ENCODE data around the gene RPS6KA2.
A peak's percentile ranks its signal among the peaks of the same experiment; 100 is the strongest.

Gene RPS6KA2

GRCh38 chr6:166462461-166463135 is 164.5 kb downstream of the RPS6KA2 start:
- DNase-seq, result no peak

- no peak for DNase-seq
Measured at GRCh38 chr6:166461821-166462460, 165.1 kb downstream of the RPS6KA2 start.

GRCh38 chr6:166460473-166461437 is 166.3 kb downstream of the RPS6KA2 start:
- DNase-seq, result no peak

- no peak for DNase-seq
Measured at GRCh38 chr6:166459906-166460305, 167.1 kb downstream of the RPS6KA2 start.

- no peak for DNase-seq
Measured at GRCh38 chr6:166459272-166459671, 167.8 kb downstream of the RPS6KA2 start.

GRCh38 chr6:166456395-166457156 is 170.5 kb downstream of the RPS6KA2 start:
- peak; percentile 21 for DNase-seq

GRCh38 chr6:166454692-166455515 is 172.1 kb downstream of the RPS6KA2 start:
- DNase-seq, result no peak

GRCh38 chr6:166453651-166454050 is 173.4 kb downstream of the RPS6KA2 start:
- no peak for DNase-seq

- no peak for DNase-seq
Measured at GRCh38 chr6:166450167-166450873, 176.7 kb downstream of the RPS6KA2 start.

GRCh38 chr6:166449641-166450040 is 177.4 kb downstream of the RPS6KA2 start:
- no peak for DNase-seq

GRCh38 chr6:166449036-166449435 is 178.0 kb downstream of the RPS6KA2 start:
- DNase-seq, result no peak

- no peak for DNase-seq
Measured at GRCh38 chr6:166448432-166448831, 178.6 kb downstream of the RPS6KA2 start.

- no peak for DNase-seq
Measured at GRCh38 chr6:166446567-166447065, 180.4 kb downstream of the RPS6KA2 start.

- DNase-seq, result no peak
Measured at GRCh38 chr6:166446146-166446545, 180.9 kb downstream of the RPS6KA2 start.

- no peak for DNase-seq
Measured at GRCh38 chr6:166444446-166444845, 182.6 kb downstream of the RPS6KA2 start.

GRCh38 chr6:166443166-166443565 is 183.9 kb downstream of the RPS6KA2 start:
- DNase-seq, result no peak

GRCh38 chr6:166442131-166442685 is 184.8 kb downstream of the RPS6KA2 start:
- no peak for DNase-seq

- DNase-seq, result no peak
Measured at GRCh38 chr6:166441325-166442078, 185.5 kb downstream of the RPS6KA2 start.

- DNase-seq, result no peak
Measured at GRCh38 chr6:166440729-166441128, 186.3 kb downstream of the RPS6KA2 start.

GRCh38 chr6:166440106-166440505 is 186.9 kb downstream of the RPS6KA2 start:
- no peak for DNase-seq

Data from CD4-positive, alpha-beta T cell treated with Interleukin-21 for 1 hour (primary cell).